NCI-H524 (cell line): ENCODE data around the gene STRA6.

Experiments
- DNase-seq, 2 experiments: peaks; one replicate each; lab custom pipeline; 2025; lab: John Stamatoyannopoulos, UW

Gene STRA6

DNA sequence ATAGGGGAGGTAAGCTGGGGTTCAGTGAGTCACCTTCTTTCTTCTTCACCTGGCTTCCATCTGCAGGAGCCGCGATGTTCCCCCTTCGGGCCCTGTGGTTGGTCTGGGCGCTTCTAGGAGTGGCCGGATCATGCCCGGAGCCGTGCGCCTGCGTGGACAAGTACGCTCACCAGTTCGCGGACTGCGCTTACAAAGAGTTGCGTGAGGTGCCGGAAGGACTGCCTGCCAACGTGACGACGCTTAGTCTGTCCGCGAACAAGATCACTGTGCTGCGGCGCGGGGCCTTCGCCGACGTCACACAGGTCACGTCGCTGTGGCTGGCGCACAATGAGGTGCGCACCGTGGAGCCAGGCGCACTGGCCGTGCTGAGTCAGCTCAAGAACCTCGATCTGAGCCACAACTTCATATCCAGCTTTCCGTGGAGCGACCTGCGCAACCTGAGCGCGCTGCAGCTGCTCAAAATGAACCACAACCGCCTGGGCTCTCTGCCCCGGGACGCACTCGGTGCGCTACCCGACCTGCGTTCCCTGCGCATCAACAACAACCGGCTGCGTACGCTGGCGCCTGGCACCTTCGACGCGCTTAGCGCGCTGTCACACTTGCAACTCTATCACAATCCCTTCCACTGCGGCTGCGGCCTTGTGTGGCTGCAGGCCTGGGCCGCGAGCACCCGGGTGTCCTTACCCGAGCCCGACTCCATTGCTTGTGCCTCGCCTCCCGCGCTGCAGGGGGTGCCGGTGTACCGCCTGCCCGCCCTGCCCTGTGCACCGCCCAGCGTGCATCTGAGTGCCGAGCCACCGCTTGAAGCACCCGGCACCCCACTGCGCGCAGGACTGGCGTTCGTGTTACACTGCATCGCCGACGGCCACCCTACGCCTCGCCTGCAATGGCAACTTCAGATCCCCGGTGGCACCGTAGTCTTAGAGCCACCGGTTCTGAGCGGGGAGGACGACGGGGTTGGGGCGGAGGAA lies 69.6 kb downstream of the STRA6 start:
- no peak for DNase-seq

DNA sequence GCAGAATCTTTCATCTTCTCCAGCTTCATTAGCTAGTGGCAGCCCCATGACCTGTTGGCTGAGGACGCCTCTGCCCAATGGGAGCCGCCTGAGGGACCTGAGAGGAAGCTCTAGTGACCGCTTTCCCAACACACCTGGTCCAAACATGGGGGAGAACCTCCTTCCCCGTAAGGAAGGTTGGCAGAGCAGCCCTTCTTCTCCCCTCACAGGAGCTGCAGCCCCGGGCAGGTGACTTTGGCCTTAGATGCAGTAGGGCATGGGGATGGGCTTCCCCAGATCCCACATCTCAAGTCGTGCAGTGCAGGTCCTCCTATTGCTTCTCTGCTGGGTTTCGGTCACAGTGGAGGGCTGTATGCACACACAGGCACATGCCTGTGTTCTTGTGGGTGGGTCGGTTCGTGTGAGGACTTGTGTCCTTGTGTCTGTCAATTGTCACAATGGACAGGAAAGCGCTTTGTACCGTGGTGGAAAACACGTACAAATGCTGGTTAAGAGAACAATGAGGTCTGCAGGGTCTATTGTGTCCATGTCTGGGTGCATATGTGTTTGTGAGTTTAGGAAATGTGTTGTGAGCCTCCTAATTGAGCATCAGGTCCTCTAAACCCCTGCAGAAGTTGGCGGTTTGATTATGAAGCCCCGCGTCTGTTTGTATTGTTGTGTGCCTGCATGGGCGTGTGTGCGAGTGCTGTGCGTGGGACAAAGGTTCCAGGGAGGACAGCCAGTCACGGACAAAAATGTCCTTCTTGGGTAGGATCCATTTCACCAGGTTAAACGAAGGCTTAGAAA lies 70.8 kb downstream of the STRA6 start:
- DNase-seq = no peak

DNA sequence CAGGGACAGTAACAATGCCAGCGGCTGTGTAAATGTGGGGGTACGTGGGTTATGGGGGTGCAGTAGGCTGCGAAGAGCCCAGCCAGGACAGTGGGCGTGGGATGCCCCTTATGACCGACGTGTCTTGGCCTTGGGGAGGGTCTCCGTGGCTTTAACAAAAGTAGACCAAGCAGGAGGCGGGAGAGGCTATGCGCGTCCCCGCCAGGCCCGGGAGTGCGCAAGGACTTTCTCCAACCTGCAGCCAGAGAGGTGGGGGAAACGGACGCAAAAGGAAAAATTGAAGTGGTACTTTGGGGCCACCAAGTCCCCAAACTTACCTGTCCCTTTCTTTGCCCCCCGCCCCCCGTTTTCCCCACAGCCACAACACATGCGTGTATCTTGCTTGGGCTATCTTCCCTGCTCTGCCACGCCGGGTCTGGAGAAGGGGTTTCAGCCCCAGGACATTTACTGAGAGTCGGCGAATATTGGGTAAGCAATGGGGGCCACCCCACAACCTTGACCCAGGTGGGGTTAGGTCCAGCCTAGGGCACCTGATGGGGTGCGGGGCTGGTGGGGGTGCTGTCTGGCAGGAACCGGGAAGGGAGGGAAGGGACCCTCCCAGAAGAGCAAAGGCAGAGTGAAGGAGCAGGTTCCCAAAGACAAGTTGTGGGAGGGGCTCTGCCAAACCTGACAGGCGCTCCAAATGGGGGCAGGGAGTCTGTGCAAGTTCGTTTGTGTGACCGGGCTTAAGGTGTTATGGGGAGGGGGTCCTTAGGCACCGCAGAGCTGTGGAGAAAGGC lies 71.5 kb downstream of the STRA6 start:
- no peak for DNase-seq

DNA sequence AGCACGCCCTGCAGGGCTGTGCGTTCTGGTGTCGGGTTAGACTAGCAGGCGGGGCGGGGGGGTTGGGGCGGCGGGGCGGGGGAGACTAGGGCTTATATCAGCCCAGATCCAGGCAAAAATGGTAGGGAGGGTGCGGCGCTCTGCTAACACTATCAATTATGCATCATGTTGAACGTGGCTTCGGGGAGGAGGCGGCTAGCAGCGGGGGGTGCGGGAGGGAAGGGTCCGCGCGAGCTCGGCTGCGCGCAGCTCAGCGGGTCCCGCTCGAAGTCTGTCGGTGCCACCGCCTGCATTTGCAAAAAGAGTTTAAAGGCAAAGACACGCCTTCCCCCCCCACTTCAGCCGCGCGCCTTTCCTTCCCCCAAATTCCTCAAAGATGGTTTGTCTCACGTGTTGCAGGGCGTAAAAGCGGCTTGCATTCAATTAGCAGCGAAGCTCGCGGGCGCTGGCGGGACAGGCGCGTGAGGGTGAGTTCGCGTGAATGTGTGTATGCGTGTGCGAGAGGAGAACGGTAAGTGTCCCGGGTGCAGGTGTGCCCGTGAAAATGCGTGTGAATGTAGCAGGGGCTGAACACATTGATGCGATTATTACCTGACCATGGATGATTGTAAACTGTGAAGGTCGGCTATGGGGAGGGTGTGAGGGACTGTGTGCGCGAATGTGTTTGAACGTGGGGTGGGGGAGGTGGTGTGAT lies 72.3 kb downstream of the STRA6 start, which contains the start of gene ISLR2:
TSS of gene ISLR2 (plus strand) at position 432 of the 694 bp plus-strand sequence. CDS start 2,169 bp downstream, outside the sequence.
- peak; percentile 15 to 66 for DNase-seq

DNA sequence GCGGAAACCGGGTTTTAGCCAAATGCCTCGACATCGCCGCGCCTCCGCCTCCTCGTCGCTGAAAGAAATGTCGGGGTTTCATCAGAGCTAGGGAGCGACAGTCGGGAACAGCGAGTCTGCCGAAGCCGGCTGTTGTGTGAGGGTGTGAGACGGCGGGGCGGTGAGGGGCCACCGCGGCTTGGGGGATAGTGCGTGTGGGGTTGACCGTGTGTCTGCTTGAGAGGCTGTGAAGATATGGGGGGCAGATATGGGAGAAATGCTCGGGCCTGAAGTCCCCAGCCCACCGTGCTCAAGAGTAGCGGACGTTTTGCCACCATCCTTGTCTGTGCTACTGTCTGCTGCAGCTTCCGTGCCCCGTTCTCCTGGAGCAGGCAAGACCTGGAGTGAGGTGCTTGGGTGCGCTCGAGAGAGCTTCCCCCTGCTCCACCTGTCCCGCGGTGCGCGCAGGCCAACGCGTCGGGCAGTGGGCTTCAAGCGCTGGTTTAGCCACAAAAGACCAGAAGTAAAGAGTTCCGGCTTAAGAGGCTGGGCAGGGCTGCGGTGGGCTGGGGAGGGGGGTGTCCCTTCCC lies 72.9 kb downstream of the STRA6 start:
- peak; percentile 43 to 66 for DNase-seq
